HG03575 (cell line): Measurements from ENCODE around the gene FCAMR.

Experiments
- ATAC-seq: cut with Tn5 transposase; IDR thresholded peaks from one replicate; pipeline ENCODE4 v1.9.1; 2021; ENCODE audit not compliant: unreplicated experiment, insufficient number of reproducible peaks, low FRiP score; ENCODE audit errors: extremely low read depth

Gene FCAMR, protein sequence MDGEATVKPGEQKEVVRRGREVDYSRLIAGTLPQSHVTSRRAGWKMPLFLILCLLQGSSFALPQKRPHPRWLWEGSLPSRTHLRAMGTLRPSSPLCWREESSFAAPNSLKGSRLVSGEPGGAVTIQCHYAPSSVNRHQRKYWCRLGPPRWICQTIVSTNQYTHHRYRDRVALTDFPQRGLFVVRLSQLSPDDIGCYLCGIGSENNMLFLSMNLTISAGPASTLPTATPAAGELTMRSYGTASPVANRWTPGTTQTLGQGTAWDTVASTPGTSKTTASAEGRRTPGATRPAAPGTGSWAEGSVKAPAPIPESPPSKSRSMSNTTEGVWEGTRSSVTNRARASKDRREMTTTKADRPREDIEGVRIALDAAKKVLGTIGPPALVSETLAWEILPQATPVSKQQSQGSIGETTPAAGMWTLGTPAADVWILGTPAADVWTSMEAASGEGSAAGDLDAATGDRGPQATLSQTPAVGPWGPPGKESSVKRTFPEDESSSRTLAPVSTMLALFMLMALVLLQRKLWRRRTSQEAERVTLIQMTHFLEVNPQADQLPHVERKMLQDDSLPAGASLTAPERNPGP

DNA sequence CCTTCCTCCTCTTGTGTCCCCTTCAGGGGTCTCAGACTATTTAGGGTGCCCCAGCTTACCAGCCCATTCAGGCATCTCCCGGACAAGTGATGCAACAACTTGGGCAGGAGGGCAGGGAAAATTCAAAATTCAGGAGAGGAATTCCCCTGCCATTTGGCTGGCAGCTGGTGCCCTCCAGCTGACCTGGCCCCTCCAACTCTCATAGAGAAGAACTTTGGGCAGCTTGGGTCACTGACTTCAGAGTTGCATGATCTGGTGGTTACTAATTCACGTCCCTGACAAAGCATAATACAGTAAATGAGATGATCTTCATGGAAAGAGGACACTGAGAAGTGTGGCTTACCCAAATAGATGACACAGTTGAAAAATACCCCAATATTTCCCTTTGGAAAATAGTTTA is at the start of gene FCAMR:
Gene FCAMR (minus strand): TSS at position 15 of the 400 bp plus-strand sequence. CDS start 335 bp downstream, outside the sequence.
- ATAC-seq = no peak

DNA sequence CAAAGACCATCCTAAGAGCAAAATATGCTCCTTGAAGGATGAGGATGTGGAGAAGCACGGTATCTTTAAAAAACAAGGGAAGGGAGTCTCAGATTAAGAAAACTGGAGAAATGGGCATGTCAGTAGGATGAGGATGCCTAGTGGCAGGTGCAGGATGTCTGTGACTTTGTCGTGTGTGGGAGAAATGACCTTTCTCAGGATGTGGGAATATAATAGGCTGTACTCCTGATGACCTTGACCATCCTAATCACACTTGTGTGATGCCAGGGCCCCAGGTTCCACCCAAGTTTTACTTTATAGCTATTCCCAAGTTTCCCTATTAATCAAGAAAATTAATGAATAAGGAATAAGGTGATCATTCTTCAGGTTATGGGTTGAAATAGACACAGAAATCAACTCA is 49.4 kb upstream of the FCAMR start:
- no peak for ATAC-seq

DNA sequence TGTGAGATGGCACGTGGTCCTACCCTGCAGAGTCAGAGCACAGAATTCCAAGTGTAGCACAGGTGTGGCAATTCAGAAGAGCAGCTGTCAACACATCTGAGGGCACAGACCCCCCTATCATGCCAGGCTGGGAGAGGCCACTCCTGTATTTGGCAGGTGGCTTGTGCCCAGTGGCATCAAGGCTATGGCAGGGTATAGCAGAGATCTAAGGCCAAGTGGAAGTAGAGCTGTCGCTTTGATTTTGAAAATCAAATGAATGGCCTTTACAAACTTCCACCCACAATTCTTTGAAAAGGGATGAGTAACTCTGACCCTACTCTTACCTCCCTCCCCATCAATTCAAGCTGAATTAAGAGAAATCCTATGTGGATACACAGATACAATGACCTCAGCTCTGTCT is 48.9 kb upstream of the FCAMR start:
- no peak for ATAC-seq

GRCh38 chr1:207018707-207019106 is 48.4 kb upstream of the FCAMR start:
- no peak for ATAC-seq

DNA sequence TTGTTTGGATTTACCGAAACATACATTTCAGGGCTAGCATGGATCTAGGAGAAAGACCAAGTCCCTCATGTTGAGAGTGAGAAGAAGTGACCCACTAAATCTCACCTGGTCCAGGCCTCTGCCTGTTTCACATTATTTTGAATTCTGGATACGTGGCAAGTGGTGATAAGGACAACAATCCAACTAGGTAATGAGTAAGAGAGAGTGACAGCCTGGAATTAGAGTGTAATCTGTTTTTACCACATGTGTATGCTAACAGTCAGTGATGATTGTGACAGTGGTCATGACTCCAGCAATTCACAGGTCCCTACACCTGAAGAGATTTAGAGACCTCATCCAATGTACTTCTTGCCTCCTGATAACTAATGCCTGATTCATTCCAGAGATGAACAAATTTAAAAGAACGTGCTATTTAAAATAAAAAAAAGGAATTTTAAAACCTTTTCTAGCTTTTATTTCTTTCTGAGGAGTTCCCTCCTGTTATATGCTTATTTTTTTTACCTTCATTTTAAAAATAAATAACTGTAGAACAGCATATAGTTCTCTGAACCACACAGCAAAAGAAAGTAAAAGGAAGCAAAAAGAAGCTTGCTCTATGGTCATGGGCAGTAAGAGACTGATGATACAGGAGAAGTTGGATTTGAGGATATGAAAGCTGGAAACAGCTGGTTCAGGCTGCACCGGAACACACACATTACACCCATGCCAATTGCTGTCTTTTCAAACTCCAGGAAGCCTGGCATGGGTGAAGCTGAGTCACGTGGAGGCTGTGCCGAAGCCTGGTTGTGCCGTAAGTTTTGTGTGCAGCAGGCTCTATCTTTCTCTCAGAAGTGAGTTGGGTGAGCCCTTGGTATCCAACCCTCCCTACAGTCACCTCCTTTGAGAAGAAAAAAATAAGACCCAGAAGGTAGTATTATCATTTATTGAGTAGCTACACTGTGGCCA is 47.6 kb upstream of the FCAMR start:
- ATAC-seq = no peak

DNA sequence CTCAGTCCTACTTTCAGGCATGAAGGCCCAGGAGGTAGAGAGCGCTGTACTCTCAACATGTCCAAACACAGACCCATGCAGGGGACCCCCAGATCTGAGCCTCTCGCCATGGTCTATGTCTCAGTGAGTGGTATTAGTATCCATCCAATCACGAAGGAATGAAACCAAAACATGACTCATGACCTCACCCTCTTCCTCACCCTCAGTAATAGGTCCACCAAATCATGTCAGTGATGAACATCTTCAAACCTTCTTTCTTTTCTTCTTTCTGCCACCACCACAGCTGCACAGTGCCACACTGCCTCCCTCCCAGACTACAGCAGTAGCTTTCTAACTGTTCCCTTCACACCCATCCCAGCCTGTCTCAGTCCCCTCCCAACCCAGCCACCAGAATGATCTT is 45.5 kb upstream of the FCAMR start:
- ATAC-seq = no peak

- ATAC-seq = no peak
These were observed 44.5 kb upstream of the FCAMR start for GRCh38 chr1:207014728-207015127.

DNA sequence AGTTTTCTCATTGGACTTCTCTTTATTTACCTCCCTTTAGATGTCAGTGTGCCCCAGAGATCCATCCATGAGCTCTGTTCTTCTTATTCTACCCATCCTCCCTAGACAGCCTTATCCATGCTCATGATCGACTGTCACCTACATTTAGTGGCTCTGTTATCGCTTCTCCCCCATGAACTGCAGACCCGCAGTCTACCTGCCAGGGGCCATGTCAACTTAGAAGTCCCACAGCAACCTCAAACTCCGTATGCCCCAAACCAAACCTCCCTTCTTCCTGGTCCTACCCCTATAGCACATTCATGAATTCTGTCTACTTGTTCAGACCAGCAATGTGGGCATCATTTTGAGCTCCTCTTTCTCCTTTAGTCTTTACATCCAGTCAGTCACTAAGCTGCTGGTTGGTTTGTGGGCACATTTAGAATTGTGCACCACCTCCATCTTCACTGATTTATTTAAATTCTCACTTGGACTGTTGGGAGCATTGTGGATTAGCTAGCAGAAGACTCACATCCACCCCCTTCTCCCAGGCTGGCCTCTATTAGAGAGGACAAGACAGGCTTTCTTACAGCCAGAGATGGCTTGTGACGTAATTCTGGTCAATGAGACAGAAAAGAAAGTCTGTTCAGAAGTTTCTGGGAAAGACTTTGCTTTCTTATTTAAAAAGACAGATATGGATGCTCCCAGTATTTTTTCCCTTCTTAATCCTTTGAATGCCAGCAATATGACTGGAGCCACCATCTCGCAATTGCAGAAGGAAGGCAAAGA is 43.2 kb upstream of the FCAMR start:
- ATAC-seq = no peak

- ATAC-seq = no peak
These were observed 40.5 kb upstream of the FCAMR start for GRCh38 chr1:207010726-207011125.

DNA sequence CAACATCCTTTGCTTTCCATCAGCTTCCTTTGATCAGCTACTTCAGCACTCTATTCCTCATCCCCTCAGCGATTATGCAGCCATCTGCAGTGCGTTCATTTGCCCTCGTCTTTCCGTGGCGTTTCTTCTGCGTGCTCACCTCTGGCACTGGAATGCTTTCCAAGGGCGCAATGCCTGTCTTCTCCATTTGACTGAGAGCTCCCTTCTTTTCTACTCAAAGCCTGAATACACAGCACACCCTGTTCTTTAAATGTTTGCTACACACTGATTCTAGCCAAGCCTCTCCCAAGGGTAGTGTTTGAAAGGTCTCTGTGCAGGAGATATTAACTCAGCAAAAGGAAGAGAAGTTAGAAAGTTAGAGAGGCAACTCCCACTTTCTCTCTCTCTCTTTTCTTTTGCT is 39.7 kb upstream of the FCAMR start:
- ATAC-seq = no peak

- no peak for ATAC-seq
These were observed 39.1 kb upstream of the FCAMR start for GRCh38 chr1:207009182-207009850.

- no peak for ATAC-seq
These were observed 37.2 kb upstream of the FCAMR start for GRCh38 chr1:207007352-207008033.

- ATAC-seq = no peak
These were observed 36.7 kb upstream of the FCAMR start for GRCh38 chr1:207006914-207007313.

DNA sequence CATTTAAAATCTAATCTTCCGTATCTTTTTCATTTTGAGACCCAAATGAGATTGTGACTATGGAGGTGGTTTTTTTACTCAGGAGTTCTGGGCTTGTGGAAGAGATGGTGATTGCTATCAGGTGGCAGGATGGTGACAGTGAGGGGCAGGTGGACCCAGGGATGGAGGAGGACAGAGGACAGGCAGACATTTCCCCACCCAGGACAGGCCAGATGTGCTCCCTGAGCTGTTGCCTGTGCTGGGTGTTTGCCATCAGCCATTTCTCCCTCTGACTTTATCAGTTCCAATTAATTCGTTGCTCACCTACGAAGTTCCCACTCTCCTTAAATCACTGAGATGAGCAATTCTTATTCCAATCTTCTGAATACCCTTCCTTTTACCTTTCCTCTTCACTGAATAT is 35.8 kb upstream of the FCAMR start:
- no peak for ATAC-seq

DNA sequence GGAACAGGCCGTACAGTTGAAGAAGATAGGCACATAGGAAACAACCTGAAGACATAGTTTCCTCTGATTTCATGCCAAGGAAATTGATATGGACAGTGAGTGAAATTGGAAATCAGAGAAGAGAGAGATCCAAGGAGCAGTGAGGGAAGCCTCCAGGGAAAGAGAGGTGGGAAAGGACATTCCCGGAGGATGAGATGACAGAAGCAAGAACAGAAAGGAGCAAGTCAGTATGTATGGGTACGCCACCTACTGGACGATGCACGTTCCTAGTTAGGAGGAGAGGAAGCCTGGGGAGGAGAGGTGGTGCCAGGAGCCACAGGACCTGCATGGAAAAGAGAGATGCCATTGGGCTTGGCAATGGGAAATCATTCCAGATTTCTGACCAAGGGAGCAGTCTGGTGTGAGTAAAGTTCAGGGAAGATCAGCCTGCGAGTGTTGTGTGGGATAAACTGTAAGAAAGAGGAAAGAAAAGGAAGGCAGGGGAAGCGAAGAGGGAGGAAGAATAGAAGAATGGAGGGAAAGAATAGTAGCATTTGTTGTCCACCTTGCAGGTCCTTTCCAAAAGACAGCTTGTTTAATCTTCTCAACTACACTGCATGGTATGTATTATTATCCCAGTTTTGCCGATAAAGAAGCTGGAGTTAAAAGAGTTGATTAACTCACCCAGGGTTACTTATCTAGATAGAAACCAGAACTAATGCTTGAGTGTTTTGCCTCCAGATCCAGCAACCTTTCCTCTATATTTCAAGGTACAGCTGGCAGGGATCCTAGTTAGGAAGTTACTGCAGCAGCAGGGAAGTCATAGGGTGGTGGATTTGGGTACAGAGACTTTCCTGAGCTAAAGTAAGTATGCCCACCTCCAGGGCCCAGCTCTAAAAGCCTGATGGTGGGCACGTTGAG is 34.9 kb upstream of the FCAMR start:
- ATAC-seq = no peak

DNA sequence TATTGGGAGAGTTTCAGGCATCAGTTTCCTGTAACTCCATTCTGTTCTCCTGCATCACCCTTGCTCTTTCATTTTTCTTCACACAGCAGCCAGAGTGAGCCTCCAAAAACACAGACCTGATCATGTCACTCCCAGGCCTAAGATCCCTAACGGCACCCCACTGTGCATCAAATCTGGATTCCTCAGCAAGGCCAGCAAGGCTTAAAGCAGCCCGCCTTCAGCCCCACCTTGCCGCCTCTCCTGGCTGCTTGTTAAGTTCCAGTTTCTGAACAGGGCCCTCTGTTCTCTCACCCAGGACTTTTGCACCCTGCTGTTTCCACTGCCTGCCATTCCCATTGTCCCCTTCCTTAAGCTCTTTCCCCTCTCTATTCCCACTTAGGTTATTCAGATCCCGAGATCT is 33.0 kb upstream of the FCAMR start:
- no peak for ATAC-seq

GRCh38 chr1:207002724-207003146 is 32.5 kb upstream of the FCAMR start:
- ATAC-seq = no peak
